Lung (tissue), 12 donors: Measurements from ENCODE around the gene SUPT3H. TPM values are rescaled to one million over a fixed set of nuclear protein-coding genes. Genes with fewer than 3 reads are reported as not detected.
"Not testable (repeated sequence)": the region's sequence is repeated elsewhere in the genome, so short reads cannot be mapped to it uniquely, and the experiment has no call there.

Source experiments
- ATAC-seq: fragments of 200-7000 bp; cut with Tn5 transposase; one replicate; pipeline ENCODE4 v1.9.1; 2020; ENCODE audit warnings: moderate number of reproducible peaks; ENCODE audit not compliant: insufficient read depth, low FRiP score
- DNase-seq, 3 donors: peaks; one replicate each; pipeline ENCODE4 v3.0.0-alpha.2; 2013 to 2017
- H3K27ac ChIP-seq, 2 donors: one replicate each; pipeline ENCODE4 v1.5.1; 2013; ENCODE audit warnings: mild to moderate bottlenecking in 2 of 2, moderate library complexity in 2 of 2, control low read depth in 1 of 2, inconsistent platforms in 1 of 2, low read depth in 1 of 2, low read length in 1 of 2
- H3K27me3 ChIP-seq, 3 donors: one replicate each; pipeline ENCODE4 v1.5.1; 2013; ENCODE audit warnings: low read length in 2 of 3; ENCODE audit not compliant: control insufficient read depth in 3 of 3, insufficient read depth in 3 of 3
- H3K36me3 ChIP-seq, 4 donors: one replicate each; pipeline ENCODE4 v1.5.1; 2013; ENCODE audit warnings: low read length in 4 of 4, mild to moderate bottlenecking in 1 of 4, moderate library complexity in 1 of 4; ENCODE audit not compliant: control insufficient read depth in 4 of 4, insufficient read depth in 4 of 4
- H3K4me1 ChIP-seq, 5 donors: one replicate each; pipeline ENCODE4 v1.5.1; 2013; ENCODE audit warnings: low read length in 5 of 5, mild to moderate bottlenecking in 2 of 5, moderate library complexity in 1 of 5; ENCODE audit not compliant: control insufficient read depth in 5 of 5, insufficient read depth in 5 of 5
- H3K4me3 ChIP-seq: one replicate; pipeline ENCODE4 v1.5.1; 2013; ENCODE audit warnings: mild to moderate bottlenecking, control low read depth, moderate library complexity
- H3K9ac ChIP-seq, 2 donors: one replicate each; pipeline ENCODE4 v1.5.1; 2013; ENCODE audit warnings: low read length in 2 of 2, control low read depth in 1 of 2; ENCODE audit not compliant: insufficient read depth in 1 of 2
- H3K9me3 ChIP-seq, 4 donors: one replicate each; pipeline ENCODE4 v1.5.1; 2013; ENCODE audit warnings: low read length in 3 of 4, mild to moderate bottlenecking in 1 of 4, moderate library complexity in 1 of 4; ENCODE audit not compliant: control insufficient read depth in 4 of 4, insufficient read depth in 3 of 4
- WGBS, 2 donors: extraction: QIAGEN DNeasy Blood & Tissue Kit; methylation state at CpG; one replicate each; pipeline ENCODE4 v1.1.7; 2013; 5-methylcytosine and 5-hydroxymethylcytosine counted together
- polyA plus RNA-seq, 2 donors: library from polyadenylated mRNA; stranded (reverse); fragments of 200-250 nt; gene quantifications; one replicate each; pipeline ENCODE4 v1.2.1, GENCODE V29; 2013
- total RNA-seq, 2 donors: library from RNA; depleted of rRNA in 1 of 2; stranded (reverse); fragments of >200 nt in 1 of 2; gene quantifications; one replicate each; pipeline ENCODE4 v1.2.1, GENCODE V29; 2014 to 2021
- TF ChIP-seq, protein P1 (sequence below): IDR thresholded peaks from 2 replicates; pipeline ENCODE4 v1.5.1; 2012; ENCODE audit warnings: mild to moderate bottlenecking; ENCODE audit errors: control extremely low read depth, extremely low read depth
- donor health status: control.
- donor health status: control.
- donor health status: Bipolar disorder and iron deficiency.
- donor health status: healthy.
- donor health status: DM: yes; HTN: yes; CAD: no.

The SUPT3H gene
- total and polyA plus RNA-seq, 4 donors, result 5.2 to 17.4 (median 8.2) TPM

GRCh38 chr6:45047573-45047972, 330.2 kb downstream of the SUPT3H start:
- no peaks in the 10 kb centered on the region for H3K36me3 ChIP-seq
- WGBS, 2 donors, result 51 to 74% methylated on average over 1 of the region's 1 CpG

GRCh38 chr6:45045253-45045601, 332.5 kb downstream of the SUPT3H start:
- no peaks in the 10 kb centered on the region for H3K36me3 ChIP-seq
- 77 to 81% methylated on average over 1 of the region's 1 CpG for WGBS, 2 donors
- H3K27ac ChIP-seq, result no peak overlapping the region
- ATAC-seq, result no peak
- H3K4me3 ChIP-seq, result no peak overlapping the region
- no peaks in the 10 kb centered on the region for H3K4me1 ChIP-seq
- H3K9me3 ChIP-seq, result no peaks in the 10 kb centered on the region
- DNase-seq, result no peak
- TF ChIP-seq, protein P1, sequence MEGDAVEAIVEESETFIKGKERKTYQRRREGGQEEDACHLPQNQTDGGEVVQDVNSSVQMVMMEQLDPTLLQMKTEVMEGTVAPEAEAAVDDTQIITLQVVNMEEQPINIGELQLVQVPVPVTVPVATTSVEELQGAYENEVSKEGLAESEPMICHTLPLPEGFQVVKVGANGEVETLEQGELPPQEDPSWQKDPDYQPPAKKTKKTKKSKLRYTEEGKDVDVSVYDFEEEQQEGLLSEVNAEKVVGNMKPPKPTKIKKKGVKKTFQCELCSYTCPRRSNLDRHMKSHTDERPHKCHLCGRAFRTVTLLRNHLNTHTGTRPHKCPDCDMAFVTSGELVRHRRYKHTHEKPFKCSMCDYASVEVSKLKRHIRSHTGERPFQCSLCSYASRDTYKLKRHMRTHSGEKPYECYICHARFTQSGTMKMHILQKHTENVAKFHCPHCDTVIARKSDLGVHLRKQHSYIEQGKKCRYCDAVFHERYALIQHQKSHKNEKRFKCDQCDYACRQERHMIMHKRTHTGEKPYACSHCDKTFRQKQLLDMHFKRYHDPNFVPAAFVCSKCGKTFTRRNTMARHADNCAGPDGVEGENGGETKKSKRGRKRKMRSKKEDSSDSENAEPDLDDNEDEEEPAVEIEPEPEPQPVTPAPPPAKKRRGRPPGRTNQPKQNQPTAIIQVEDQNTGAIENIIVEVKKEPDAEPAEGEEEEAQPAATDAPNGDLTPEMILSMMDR, result no peak
- H3K9ac ChIP-seq, result no peak overlapping the region
- no peaks in the 10 kb centered on the region for H3K27me3 ChIP-seq

More at GRCh38 chr6:45047573-45047972, 330.2 kb downstream of the SUPT3H start:
- DNase-seq, result no peak
- H3K27me3 ChIP-seq, result no peaks in the 10 kb centered on the region
- no peak overlapping the region for H3K27ac ChIP-seq
- no peak overlapping the region for H3K4me3 ChIP-seq
- ATAC-seq, result no peak
- H3K4me1 ChIP-seq, result no peaks in the 10 kb centered on the region
- no peaks in the 10 kb centered on the region for H3K9me3 ChIP-seq
- TF ChIP-seq, protein P1, result no peak
- no peak overlapping the region for H3K9ac ChIP-seq

DNA sequence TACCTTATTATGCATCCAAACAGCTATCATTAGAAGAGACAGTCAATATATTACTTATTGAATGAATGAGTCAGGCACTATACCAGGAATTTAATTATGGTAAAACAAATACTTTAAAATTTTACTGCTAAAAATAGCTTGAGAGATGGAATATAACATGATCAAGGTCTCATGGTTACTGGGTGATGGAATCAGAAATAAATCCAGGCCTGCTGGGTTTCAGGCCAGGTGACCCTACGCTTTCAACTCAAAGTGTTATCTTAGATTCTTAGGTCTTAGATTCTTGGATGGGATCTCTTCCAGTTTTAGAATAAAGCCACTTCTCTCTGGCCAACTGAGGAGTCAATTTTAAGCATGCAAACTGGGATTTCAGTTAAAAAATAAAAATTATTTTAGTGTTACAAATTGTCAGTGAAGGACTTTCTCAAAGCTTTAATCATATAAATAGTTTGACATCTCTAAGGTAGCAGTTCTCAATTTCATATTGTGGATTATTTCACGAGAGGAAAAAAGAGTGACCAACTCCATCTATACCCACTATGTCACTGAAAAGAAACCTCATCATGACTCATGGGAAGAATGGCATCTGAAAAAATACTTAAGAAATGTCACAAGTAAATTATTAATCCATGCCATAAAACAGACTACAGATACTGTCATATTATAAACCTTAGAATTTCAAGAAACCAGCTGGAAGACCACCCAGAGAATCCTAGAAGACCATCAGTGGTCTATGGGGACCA, 333.1 kb downstream of the SUPT3H start:
- Histone ChIP-seq H3K4me1 (no peaks in the 10 kb centered on the region), H3K36me3 (no peaks in the 10 kb centered on the region), H3K27ac (no peak overlapping the region), H3K9me3 (no peaks in the 10 kb centered on the region), H3K4me3 (no peak overlapping the region), H3K9ac (no peak overlapping the region), H3K27me3 (no peaks in the 10 kb centered on the region)
- no peak for DNase-seq
- TF ChIP-seq, protein P1, result no peak
- 93 to 95% methylated on average over 2 of the region's 2 CpGs for WGBS, 2 donors
- no peak for ATAC-seq

GRCh38 chr6:45044086-45044485, 333.6 kb downstream of the SUPT3H start:
- Histone ChIP-seq H3K4me3 (no peak overlapping the region), H3K27me3 (no peaks in the 10 kb centered on the region), H3K9me3 (no peaks in the 10 kb centered on the region), H3K4me1 (no peaks in the 10 kb centered on the region), H3K36me3 (no peaks in the 10 kb centered on the region), H3K27ac (no peak overlapping the region), H3K9ac (no peak overlapping the region)
- DNase-seq (no peak), ATAC-seq (no peak)
- 88 to 95% methylated on average over 2 of the region's 2 CpGs for WGBS, 2 donors
- TF ChIP-seq, protein P1, result no peak

DNA sequence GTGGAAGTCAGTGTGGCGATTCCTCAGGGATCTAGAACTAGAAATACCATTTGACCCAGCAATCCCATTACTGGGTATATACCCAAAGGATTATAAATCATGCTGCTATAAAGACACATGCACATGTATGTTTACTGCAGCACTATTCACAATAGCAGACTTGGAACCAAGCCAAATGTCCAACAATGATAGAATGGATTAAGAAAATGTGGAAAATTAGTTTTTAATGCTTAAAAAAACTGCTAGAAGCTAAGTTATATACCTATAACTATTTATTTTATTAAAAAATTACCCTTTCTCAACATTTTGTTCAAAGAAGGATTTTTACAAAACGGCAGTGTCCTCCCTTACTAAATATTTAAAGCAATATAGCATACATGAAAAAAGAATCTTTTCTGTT, 335.1 kb downstream of the SUPT3H start:
- WGBS, 2 donors, result 78 to 95% methylated on average over 2 of the region's 2 CpGs
- not testable (repeated sequence) for H3K36me3 ChIP-seq, ATAC-seq, H3K4me3 ChIP-seq, H3K9me3 ChIP-seq, DNase-seq, H3K27me3 ChIP-seq, H3K9ac ChIP-seq, H3K27ac ChIP-seq, H3K4me1 ChIP-seq
